HepG2 (cell line): ENCODE results near the gene FERMT2. TPM values are rescaled to one million over a fixed set of nuclear protein-coding genes. Genes with fewer than 3 reads are reported as not detected.

ENCODE experiments used
- ATF6 ChIP-seq: sonication (generic); formaldehyde crosslinking; conservative IDR thresholded peaks from 2 replicates; pipeline ENCODE4 v1.4.0; 2020; ENCODE audit warnings: missing genetic modification reagents
- ATF7 ChIP-seq, 2 experiments: fragments of 450-650 bp in 1 of 2; sonication (generic) in 1 of 2; formaldehyde crosslinking in 1 of 2; IDR thresholded peaks; 2 replicates each; pipeline versions ENCODE4 v1.4.0 to v1.6.1; 2016 to 2020; ENCODE audit warnings: antibody characterized with exemption in 1 of 2, mild to moderate bottlenecking in 1 of 2, missing genetic modification reagents in 1 of 2
- CBX5 ChIP-seq: sonication (generic); formaldehyde crosslinking; IDR thresholded peaks from 2 replicates; pipeline ENCODE4 v1.4.0; 2020; ENCODE audit warnings: missing genetic modification reagents, borderline replicate concordance
- FOSL2 ChIP-seq: sonication (generic); formaldehyde crosslinking; IDR thresholded peaks from 2 replicates; pipeline ENCODE4 v1.4.0; 2020; ENCODE audit warnings: missing genetic modification reagents
- FOXC1 ChIP-seq: sonication (generic); formaldehyde crosslinking; IDR thresholded peaks from 2 replicates; pipeline ENCODE4 v1.8.0; 2022; ENCODE audit warnings: mild to moderate bottlenecking, missing genetic modification reagents, borderline replicate concordance
- HOMEZ ChIP-seq: IDR thresholded peaks from 2 replicates; pipeline ENCODE4 v1.6.1; 2016; ENCODE audit warnings: low read depth
- HOXA3 ChIP-seq: sonication (generic); formaldehyde crosslinking; IDR thresholded peaks from 2 replicates; pipeline ENCODE4 v1.5.0; 2020; ENCODE audit warnings: missing genetic modification reagents
- POLR2A ChIP-seq, 2 experiments: IDR thresholded peaks; 2 replicates each; pipeline ENCODE4 v1.6.1; 2011; ENCODE audit warnings: low read depth in 2 of 2, low read length in 2 of 2, mild to moderate bottlenecking in 1 of 2, moderate library complexity in 1 of 2; ENCODE audit not compliant: insufficient read depth in 1 of 2
- SAP130 ChIP-seq: IDR thresholded peaks from 2 replicates; pipeline ENCODE4 v1.6.1; 2016; ENCODE audit warnings: low read depth
- SNAPC2 ChIP-seq: sonication (generic); formaldehyde crosslinking; IDR thresholded peaks from 2 replicates; pipeline ENCODE4 v1.8.1; 2022; ENCODE audit warnings: mild to moderate bottlenecking, missing genetic modification reagents
- ZBTB40 ChIP-seq, 2 experiments: fragments of 450-650 bp in 1 of 2; sonication (generic) in 1 of 2; formaldehyde crosslinking in 1 of 2; IDR thresholded peaks; 2 replicates each; pipeline versions ENCODE4 v1.6.1 to v1.8.0; 2016 to 2022; ENCODE audit warnings: antibody characterized with exemption in 1 of 2, mild to moderate bottlenecking in 1 of 2, missing genetic modification reagents in 1 of 2
- ZEB1 ChIP-seq: IDR thresholded peaks from 2 replicates; pipeline ENCODE4 v1.6.1; 2012; ENCODE audit warnings: mild to moderate bottlenecking, low read depth, inconsistent platforms; ENCODE audit not compliant: insufficient replicate concordance
- ZNF574 ChIP-seq: sonication (generic); formaldehyde crosslinking; IDR thresholded peaks from 2 replicates; pipeline ENCODE4 v1.4.0; 2020; ENCODE audit warnings: missing genetic modification reagents
- ZNF644 ChIP-seq: IDR thresholded peaks from 2 replicates; pipeline ENCODE4 v1.6.1; 2016; ENCODE audit warnings: low read depth
- polyA plus RNA-seq, 8 experiments: library from polyadenylated mRNA; depleted of rRNA in 3 of 8; stranded (reverse) in 7 of 8; unstranded in 1 of 8; fragments of >200 nt; fragmentation: Illumina TruSeq in 4 of 8; extraction: Trizol in 4 of 8; gene quantifications; 2 replicates each; pipeline versions ENCODE4 v1.2.1 to v1.2.3, GENCODE V29; 2011 to 2016; ENCODE audit warnings: low read depth in 4 of 8, missing spikeins in 1 of 8, mixed read lengths in 1 of 8; ENCODE audit not compliant: insufficient read depth in 1 of 8
- total RNA-seq, 5 experiments: library from RNA; depleted of rRNA; stranded (reverse); fragments of >200 nt; fragmentation: Illumina TruSeq; extraction: Trizol; gene quantifications; 2 replicates each; pipeline ENCODE4 v1.2.3, GENCODE V29; 2016; ENCODE audit warnings: low read depth in 1 of 5

The FERMT2 gene
- total and polyA plus RNA-seq, 2 of the 13 experiments (the other 11 are each of a cell fraction or from before 2014, with no cell fraction given): 36.2 to 60.4 TPM

- TF ChIP-seq ZNF574 (CRISPR knock-in tag): peak; percentile 61; the same call in 1 of the 2 replicates
- peak; percentile 28 for TF ChIP-seq ZEB1
- TF ChIP-seq FOSL2: peak; percentile 74
- peak; percentile 87 for TF ChIP-seq SAP130 (CRISPR knock-in tag)
- no peak for TF ChIP-seq FOXC1
- 0 out of 2 replicates have a peak, but pooled peaks have one; percentile 26 for TF ChIP-seq CBX5
- no peak for TF ChIP-seq ATF6 (CRISPR knock-in tag)
- TF ChIP-seq ATF7 (IDR thresholded peaks at IDR 0.05): 0 out of 2 replicates have a peak, but pooled peaks have one; percentile 10
- no peak for TF ChIP-seq ATF7 (CRISPR knock-in tag; IDR thresholded peaks at IDR 0.05)
- 0 out of 2 replicates have a peak, but pooled peaks have one; percentile 34 for TF ChIP-seq HOMEZ
- TF ChIP-seq SNAPC2 (CRISPR knock-in tag): 0 out of 2 replicates have a peak, but pooled peaks have one; percentile 25
- TF ChIP-seq HOXA3: peak; percentile 65
- peak in 1 of 2 experiments; percentile 47; a peak in 1 of 4 replicates for TF ChIP-seq POLR2A (IDR thresholded peaks at IDR 0.05; ENCODE audit: insufficient read depth in 1 of 2, low read depth in 2 of 2, low read length in 2 of 2)
- TF ChIP-seq ZBTB40 (IDR thresholded peaks at IDR 0.05): no peak
- no peak for TF ChIP-seq ZBTB40 (CRISPR knock-in tag; IDR thresholded peaks at IDR 0.05)
- TF ChIP-seq ZNF644 (CRISPR knock-in tag): 0 out of 2 replicates have a peak, but pooled peaks have one; percentile 39
Measured at GRCh38 chr14:52948039-52948438, 2.8 kb downstream of the FERMT2 start (continued).
